ENCODE data around the gene TMEM138.

The TMEM138 gene

GRCh38 chr11:61401173-61401572 is 39.0 kb downstream of the TMEM138 start:
- H3K4ac ChIP-seq (ENCODE audit: low read depth, low read length): no peak overlapping the region
- H2AK5ac ChIP-seq (ENCODE audit: low read length): no peak overlapping the region
- no peak overlapping the region for H3K18ac ChIP-seq (ENCODE audit: low read length)
- H3K4me2 ChIP-seq (ENCODE audit: low read length): no peak overlapping the region
- peaks cover 23% of the 10 kb centered on the region for H3K36me3 ChIP-seq (ENCODE audit: control insufficient read depth, insufficient read depth, low read length)
- no peak overlapping the region for H2BK120ac ChIP-seq (ENCODE audit: low read depth, low read length)
- no peak overlapping the region for H2BK15ac ChIP-seq (replicated peaks; ENCODE audit: low read depth)
- DNase-seq: no peak
- H3K4me1 ChIP-seq (ENCODE audit: control insufficient read depth, low read depth, low read length): no peaks in the 10 kb centered on the region
- no peak overlapping the region for H3K23ac ChIP-seq (ENCODE audit: low read length)
- H4K8ac ChIP-seq (ENCODE audit: low read depth, low read length): no peak overlapping the region
- no peaks in the 10 kb centered on the region for H3K79me2 ChIP-seq (ENCODE audit: control insufficient read depth, insufficient read depth, low read length)
- no peaks in the 10 kb centered on the region for H3K27me3 ChIP-seq (ENCODE audit: insufficient read depth, low read length, poor library complexity)
- no peaks in the 10 kb centered on the region for H3K79me1 ChIP-seq (ENCODE audit: low read length)
- WGBS (ENCODE audit: extremely low coverage, insufficient coverage, low lambda C conversion rate): no CpG with 5 or more reads among the region's 2 CpGs
- H4K5ac ChIP-seq (ENCODE audit: low read length): no peak overlapping the region
- H3K27ac ChIP-seq (ENCODE audit: low read depth, low read length): no peak overlapping the region
- no peak overlapping the region for H3K4me3 ChIP-seq (ENCODE audit: low read length)
- H3K9ac ChIP-seq (ENCODE audit: low read length): no peak overlapping the region
- H3K56ac ChIP-seq (ENCODE audit: low read length): no peak overlapping the region
- no peak overlapping the region for H2BK5ac ChIP-seq (ENCODE audit: low read length)

- no peak overlapping the region for H2BK15ac ChIP-seq (replicated peaks; ENCODE audit: low read depth)
- H3K56ac ChIP-seq (ENCODE audit: low read length): no peak overlapping the region
- no peaks in the 10 kb centered on the region for H3K79me2 ChIP-seq (ENCODE audit: control insufficient read depth, insufficient read depth, low read length)
- no peak overlapping the region for H3K4me2 ChIP-seq (ENCODE audit: low read length)
- no CpG with 5 or more reads among the region's 2 CpGs for WGBS (ENCODE audit: extremely low coverage, insufficient coverage, low lambda C conversion rate)
- H3K4me1 ChIP-seq (ENCODE audit: control insufficient read depth, low read depth, low read length): no peaks in the 10 kb centered on the region
- H3K27ac ChIP-seq (ENCODE audit: low read depth, low read length): no peak overlapping the region
- no peak overlapping the region for H2BK5ac ChIP-seq (ENCODE audit: low read length)
- no peak overlapping the region for H3K18ac ChIP-seq (ENCODE audit: low read length)
- peaks cover 23% of the 10 kb centered on the region for H3K36me3 ChIP-seq (ENCODE audit: control insufficient read depth, insufficient read depth, low read length)
- no peak overlapping the region for H3K23ac ChIP-seq (ENCODE audit: low read length)
- no peak overlapping the region for H4K8ac ChIP-seq (ENCODE audit: low read depth, low read length)
- no peak overlapping the region for H2BK120ac ChIP-seq (ENCODE audit: low read depth, low read length)
- H3K79me1 ChIP-seq (ENCODE audit: low read length): no peaks in the 10 kb centered on the region
- H4K5ac ChIP-seq (ENCODE audit: low read length): no peak overlapping the region
- H3K4ac ChIP-seq (ENCODE audit: low read depth, low read length): no peak overlapping the region
- no peaks in the 10 kb centered on the region for H3K27me3 ChIP-seq (ENCODE audit: insufficient read depth, low read length, poor library complexity)
- no peak for DNase-seq
- no peak overlapping the region for H3K9ac ChIP-seq (ENCODE audit: low read length)
- H3K4me3 ChIP-seq (ENCODE audit: low read length): no peak overlapping the region
- H2AK5ac ChIP-seq (ENCODE audit: low read length): no peak overlapping the region
These were observed 39.4 kb downstream of the TMEM138 start for GRCh38 chr11:61401573-61401972.

- Histone ChIP-seq H3K27ac (ENCODE audit: low read depth, low read length) (no peak overlapping the region), H3K4ac (ENCODE audit: low read depth, low read length) (no peak overlapping the region), H3K79me2 (ENCODE audit: control insufficient read depth, insufficient read depth, low read length) (no peaks in the 10 kb centered on the region), H3K56ac (ENCODE audit: low read length) (no peak overlapping the region), H2BK5ac (ENCODE audit: low read length) (no peak overlapping the region), H3K4me1 (ENCODE audit: control insufficient read depth, low read depth, low read length) (no peaks in the 10 kb centered on the region), H3K36me3 (ENCODE audit: control insufficient read depth, insufficient read depth, low read length) (peaks cover 27% of the 10 kb centered on the region), H4K5ac (ENCODE audit: low read length) (no peak overlapping the region), H2BK120ac (ENCODE audit: low read depth, low read length) (no peak overlapping the region), H3K4me3 (ENCODE audit: low read length) (no peak overlapping the region), H2AK5ac (ENCODE audit: low read length) (no peak overlapping the region), H3K79me1 (ENCODE audit: low read length) (peaks cover 2% of the 10 kb centered on the region), H3K4me2 (ENCODE audit: low read length) (no peak overlapping the region), H3K27me3 (ENCODE audit: insufficient read depth, low read length, poor library complexity) (no peaks in the 10 kb centered on the region), H2BK15ac (replicated peaks; ENCODE audit: low read depth) (no peak overlapping the region), H3K9ac (ENCODE audit: low read length) (no peak overlapping the region), H4K8ac (ENCODE audit: low read depth, low read length) (no peak overlapping the region), H3K18ac (ENCODE audit: low read length) (no peak overlapping the region), H3K23ac (ENCODE audit: low read length) (no peak overlapping the region)
- no CpG with 5 or more reads among the region's 1 CpG for WGBS (ENCODE audit: extremely low coverage, insufficient coverage, low lambda C conversion rate)
- DNase-seq: no peak
These were observed 41.5 kb downstream of the TMEM138 start for GRCh38 chr11:61403658-61404057.

- H2AK5ac ChIP-seq (ENCODE audit: low read length): no peak overlapping the region
- no peak overlapping the region for H3K56ac ChIP-seq (ENCODE audit: low read length)
- H3K27me3 ChIP-seq (ENCODE audit: insufficient read depth, low read length, poor library complexity): no peaks in the 10 kb centered on the region
- WGBS (ENCODE audit: extremely low coverage, insufficient coverage, low lambda C conversion rate): no CpG with 5 or more reads among the region's 5 CpGs
- H4K5ac ChIP-seq (ENCODE audit: low read length): no peak overlapping the region
- no peak for DNase-seq
- no peak overlapping the region for H3K27ac ChIP-seq (ENCODE audit: low read depth, low read length)
- H2BK5ac ChIP-seq (ENCODE audit: low read length): no peak overlapping the region
- H3K4ac ChIP-seq (ENCODE audit: low read depth, low read length): no peak overlapping the region
- H3K18ac ChIP-seq (ENCODE audit: low read length): no peak overlapping the region
- H3K23ac ChIP-seq (ENCODE audit: low read length): no peak overlapping the region
- H3K36me3 ChIP-seq (ENCODE audit: control insufficient read depth, insufficient read depth, low read length): peaks cover 25% of the 10 kb centered on the region
- H2BK15ac ChIP-seq (replicated peaks; ENCODE audit: low read depth): no peak overlapping the region
- H3K4me1 ChIP-seq (ENCODE audit: control insufficient read depth, low read depth, low read length): no peaks in the 10 kb centered on the region
- no peak overlapping the region for H3K4me2 ChIP-seq (ENCODE audit: low read length)
- H3K79me2 ChIP-seq (ENCODE audit: control insufficient read depth, insufficient read depth, low read length): no peaks in the 10 kb centered on the region
- H3K4me3 ChIP-seq (ENCODE audit: low read length): no peak overlapping the region
- no peak overlapping the region for H2BK120ac ChIP-seq (ENCODE audit: low read depth, low read length)
- no peak overlapping the region for H4K8ac ChIP-seq (ENCODE audit: low read depth, low read length)
- H3K79me1 ChIP-seq (ENCODE audit: low read length): peaks cover 2% of the 10 kb centered on the region
- H3K9ac ChIP-seq (ENCODE audit: low read length): no peak overlapping the region
These were observed 41.9 kb downstream of the TMEM138 start for GRCh38 chr11:61404103-61404502.

- no peaks in the 10 kb centered on the region for H3K27me3 ChIP-seq (ENCODE audit: insufficient read depth, low read length, poor library complexity)
- H2BK5ac ChIP-seq (ENCODE audit: low read length): no peak overlapping the region
- H3K27ac ChIP-seq (ENCODE audit: low read depth, low read length): no peak overlapping the region
- H3K9ac ChIP-seq (ENCODE audit: low read length): no peak overlapping the region
- H3K36me3 ChIP-seq (ENCODE audit: control insufficient read depth, insufficient read depth, low read length): peaks cover 25% of the 10 kb centered on the region
- no peak overlapping the region for H2BK15ac ChIP-seq (replicated peaks; ENCODE audit: low read depth)
- no peak overlapping the region for H2AK5ac ChIP-seq (ENCODE audit: low read length)
- no peak overlapping the region for H3K4me3 ChIP-seq (ENCODE audit: low read length)
- H3K56ac ChIP-seq (ENCODE audit: low read length): no peak overlapping the region
- H3K23ac ChIP-seq (ENCODE audit: low read length): no peak overlapping the region
- no peak overlapping the region for H3K4ac ChIP-seq (ENCODE audit: low read depth, low read length)
- H3K79me2 ChIP-seq (ENCODE audit: control insufficient read depth, insufficient read depth, low read length): no peaks in the 10 kb centered on the region
- H4K5ac ChIP-seq (ENCODE audit: low read length): no peak overlapping the region
- no CpG with 5 or more reads among the region's 4 CpGs for WGBS (ENCODE audit: extremely low coverage, insufficient coverage, low lambda C conversion rate)
- no peak overlapping the region for H4K8ac ChIP-seq (ENCODE audit: low read depth, low read length)
- H3K18ac ChIP-seq (ENCODE audit: low read length): no peak overlapping the region
- H3K4me1 ChIP-seq (ENCODE audit: control insufficient read depth, low read depth, low read length): no peaks in the 10 kb centered on the region
- H3K79me1 ChIP-seq (ENCODE audit: low read length): peaks cover 2% of the 10 kb centered on the region
- H3K4me2 ChIP-seq (ENCODE audit: low read length): no peak overlapping the region
- H2BK120ac ChIP-seq (ENCODE audit: low read depth, low read length): no peak overlapping the region
- peak; percentile 3 for DNase-seq
These were observed 42.5 kb downstream of the TMEM138 start for GRCh38 chr11:61404641-61405040.

- Histone ChIP-seq H3K79me2 (ENCODE audit: control insufficient read depth, insufficient read depth, low read length) (no peaks in the 10 kb centered on the region), H3K56ac (ENCODE audit: low read length) (no peak overlapping the region), H4K8ac (ENCODE audit: low read depth, low read length) (no peak overlapping the region), H2BK5ac (ENCODE audit: low read length) (no peak overlapping the region), H3K79me1 (ENCODE audit: low read length) (peaks cover 2% of the 10 kb centered on the region), H3K4ac (ENCODE audit: low read depth, low read length) (no peak overlapping the region), H3K23ac (ENCODE audit: low read length) (no peak overlapping the region), H3K27me3 (ENCODE audit: insufficient read depth, low read length, poor library complexity) (no peaks in the 10 kb centered on the region), H3K4me1 (ENCODE audit: control insufficient read depth, low read depth, low read length) (no peaks in the 10 kb centered on the region), H3K9ac (ENCODE audit: low read length) (no peak overlapping the region), H3K27ac (ENCODE audit: low read depth, low read length) (no peak overlapping the region), H2BK15ac (replicated peaks; ENCODE audit: low read depth) (no peak overlapping the region), H3K36me3 (ENCODE audit: control insufficient read depth, insufficient read depth, low read length) (peaks cover 29% of the 10 kb centered on the region), H3K4me3 (ENCODE audit: low read length) (no peak overlapping the region), H3K4me2 (ENCODE audit: low read length) (no peak overlapping the region), H4K5ac (ENCODE audit: low read length) (no peak overlapping the region), H3K18ac (ENCODE audit: low read length) (no peak overlapping the region), H2BK120ac (ENCODE audit: low read depth, low read length) (no peak overlapping the region), H2AK5ac (ENCODE audit: low read length) (no peak overlapping the region)
- WGBS (ENCODE audit: extremely low coverage, insufficient coverage, low lambda C conversion rate): no CpG with 5 or more reads among the region's 2 CpGs
- DNase-seq: no peak
These were observed 43.9 kb downstream of the TMEM138 start for GRCh38 chr11:61406067-61406466.
